Small intestine (tissue), 7 donors: ENCODE data around the gene LNX1. TPM values are rescaled to one million over a fixed set of nuclear protein-coding genes. Genes with fewer than 3 reads are reported as not detected.

Experiments
- DNase-seq, 2 donors: peaks; one replicate each; pipeline versions ENCODE4 v3.0.0 to v3.0.0-alpha.2; 2013
- FAIRE-seq: peaks from 2 replicates; lab custom pipeline; 2012; peaks lifted over from hg19 to GRCh38; lab: Jason Lieb, UNC
- H3K27ac ChIP-seq, 3 donors: one replicate each; pipeline ENCODE4 v1.5.1; 2013; ENCODE audit warnings: low read length in 2 of 3, mild to moderate bottlenecking in 2 of 3, control low read depth in 1 of 3, inconsistent platforms in 1 of 3, low read depth in 1 of 3, moderate library complexity in 1 of 3
- H3K27me3 ChIP-seq, 3 donors: one replicate each; pipeline ENCODE4 v1.6.1; 2013; ENCODE audit warnings: low read length in 3 of 3, inconsistent platforms in 1 of 3; ENCODE audit not compliant: control insufficient read depth in 3 of 3, insufficient read depth in 3 of 3
- H3K36me3 ChIP-seq, 3 donors: one replicate each; pipeline ENCODE4 v1.6.1; 2013; ENCODE audit warnings: low read length in 3 of 3, inconsistent platforms in 1 of 3, low read depth in 1 of 3, mild to moderate bottlenecking in 1 of 3, moderate library complexity in 1 of 3; ENCODE audit not compliant: control insufficient read depth in 3 of 3, insufficient read depth in 2 of 3
- H3K4me1 ChIP-seq, 3 donors: one replicate each; pipeline ENCODE4 v1.6.1; 2013; ENCODE audit warnings: low read length in 2 of 3, inconsistent platforms in 1 of 3, low read depth in 1 of 3, mild to moderate bottlenecking in 1 of 3, moderate library complexity in 1 of 3; ENCODE audit not compliant: control insufficient read depth in 3 of 3, insufficient read depth in 2 of 3
- H3K4me3 ChIP-seq, 3 donors: one replicate each; pipeline ENCODE4 v1.5.1; 2013; ENCODE audit warnings: low read length in 3 of 3, control low read depth in 1 of 3, inconsistent platforms in 1 of 3, low read depth in 1 of 3, mild to moderate bottlenecking in 1 of 3, moderate library complexity in 1 of 3
- H3K9me3 ChIP-seq, 2 donors: one replicate each; pipeline ENCODE4 v1.6.1; 2013; ENCODE audit warnings: low read depth in 1 of 2, low read length in 1 of 2; ENCODE audit not compliant: control insufficient read depth in 2 of 2, insufficient read depth in 1 of 2
- WGBS, 3 donors: extraction: QIAGEN DNeasy Blood & Tissue Kit; methylation state at CpG; one replicate each; pipeline ENCODE4 v1.1.7; 2013; 5-methylcytosine and 5-hydroxymethylcytosine counted together
- polyA plus RNA-seq, 4 donors: library from polyadenylated mRNA; stranded (reverse) in 3 of 4; unstranded in 1 of 4; fragments of 200-250 nt in 3 of 4; fragments of 120-200 nt in 1 of 4; gene quantifications; one replicate each; pipeline versions ENCODE4 v1.2.1 to v1.2.3, GENCODE V29; 2013
- donor health status: healthy with polysubstance abuse.
- donor health status: control.
- donor health status: control.
- donor health status: Bipolar disorder and iron deficiency.
- donor health status: healthy.

Gene LNX1
- polyA plus RNA-seq, 4 donors = 6.4 to 13.7 (median 9.1) TPM

DNA sequence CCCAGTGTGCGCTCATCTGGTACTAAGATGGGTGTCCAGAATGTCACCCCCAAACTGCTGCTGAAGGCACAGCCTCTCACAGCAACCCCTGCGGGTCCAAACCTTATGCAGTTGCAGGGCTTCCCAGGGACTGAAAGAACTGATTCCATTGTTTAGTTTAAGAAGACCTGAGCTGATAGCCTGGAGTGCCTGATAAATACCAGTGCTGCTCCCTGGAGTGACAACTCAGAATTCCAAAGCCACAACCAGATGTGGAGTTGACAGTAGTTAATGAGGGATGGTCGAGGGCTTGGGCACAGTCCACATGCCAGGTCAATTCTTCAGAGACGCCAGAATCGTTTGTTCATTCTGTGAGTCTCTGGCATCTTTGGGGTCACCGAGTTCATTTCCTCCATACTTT is 71.2 kb downstream of the LNX1 start:
- Histone ChIP-seq H3K36me3 (no peaks in the 10 kb centered on the region), H3K27me3 (no peaks in the 10 kb centered on the region), H3K9me3 (no peaks in the 10 kb centered on the region), H3K4me3 (no peak overlapping the region), H3K27ac (no peak overlapping the region), H3K4me1 (no peaks in the 10 kb centered on the region)
- FAIRE-seq = no peak
- WGBS, 3 donors = 66 to 74% (median 69%) methylated on average over 6 of the region's 6 CpGs
- no peak for DNase-seq

DNA sequence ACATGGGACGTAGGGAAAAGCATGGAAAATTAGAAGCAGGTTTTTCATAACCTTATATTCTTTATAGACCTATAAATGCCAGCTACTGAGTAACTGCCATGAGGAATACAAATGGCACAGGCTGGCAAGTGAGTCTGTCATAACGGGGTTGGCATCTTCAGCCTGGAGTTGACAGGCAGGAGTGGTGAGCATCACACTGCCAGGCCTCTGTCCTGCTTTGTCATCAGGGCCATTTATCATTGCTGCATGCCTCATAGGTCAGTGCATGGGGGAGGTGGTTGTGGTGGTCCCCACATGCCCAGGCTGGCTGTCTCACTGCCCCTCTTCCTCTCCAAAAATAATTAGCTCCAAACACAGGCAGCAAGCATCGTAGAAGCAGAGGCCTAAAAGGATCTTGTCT is 72.5 kb downstream of the LNX1 start:
- H3K9me3 ChIP-seq = no peaks in the 10 kb centered on the region
- no peak overlapping the region for H3K27ac ChIP-seq
- H3K27me3 ChIP-seq = no peaks in the 10 kb centered on the region
- no peak overlapping the region for H3K4me3 ChIP-seq
- DNase-seq (no peak), FAIRE-seq (no peak)
- no peaks in the 10 kb centered on the region for H3K36me3 ChIP-seq
- WGBS, 3 donors = 80 to 91% (median 87%) methylated on average over 3 of the region's 3 CpGs
- no peaks in the 10 kb centered on the region for H3K4me1 ChIP-seq

DNA sequence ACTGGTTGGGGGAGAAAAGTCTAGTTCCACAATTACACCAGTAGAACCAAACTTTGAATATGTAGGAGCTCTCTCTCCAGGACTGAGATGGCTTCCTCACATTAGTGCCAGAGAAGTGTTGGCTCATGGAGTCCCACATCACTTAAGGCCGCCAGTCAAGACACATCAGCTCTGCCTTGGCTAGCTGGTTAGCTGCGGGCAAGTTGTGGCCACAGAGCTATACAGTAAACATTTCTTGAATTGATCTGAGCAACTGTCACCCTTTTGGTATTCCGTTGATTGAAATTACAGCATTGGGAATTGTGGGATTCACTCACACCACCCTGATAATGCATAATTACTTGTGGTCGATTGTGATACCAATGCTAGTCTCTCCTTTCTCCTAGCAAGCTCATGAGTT is 76.2 kb downstream of the LNX1 start:
- Histone ChIP-seq H3K36me3 (peaks cover 0 to 3% (median 0%) of the 10 kb centered on the region in 3 donors), H3K9me3 (no peaks in the 10 kb centered on the region), H3K27me3 (no peaks in the 10 kb centered on the region), H3K4me1 (no peaks in the 10 kb centered on the region), H3K4me3 (no peak overlapping the region), H3K27ac (no peak overlapping the region)
- WGBS, 3 donors = 92 to 94% (median 93%) methylated on average over 4 of the region's 4 CpGs
- no peak for DNase-seq
- FAIRE-seq = no peak

DNA sequence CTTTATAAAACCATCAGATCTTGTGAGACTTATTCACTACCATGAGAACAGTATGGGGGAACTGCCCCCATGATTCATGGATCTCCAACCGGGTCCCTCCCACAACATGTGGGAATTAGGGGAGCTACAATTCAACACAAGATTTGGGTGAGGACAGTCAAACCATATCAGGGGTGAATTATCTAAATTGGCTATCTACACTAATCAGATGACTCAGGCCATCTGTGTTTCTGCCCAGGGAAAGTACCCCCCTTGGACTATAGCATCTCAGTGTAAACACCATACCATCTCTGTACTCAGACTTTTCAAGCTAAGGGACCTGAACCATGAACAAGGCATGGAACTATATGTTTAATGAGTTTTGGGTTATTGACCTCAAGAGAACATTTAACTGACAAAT is 76.8 kb downstream of the LNX1 start:
- DNase-seq = no peak
- Histone ChIP-seq H3K9me3 (no peaks in the 10 kb centered on the region), H3K4me1 (no peaks in the 10 kb centered on the region), H3K27me3 (no peaks in the 10 kb centered on the region), H3K36me3 (peaks cover 0 to 3% (median 0%) of the 10 kb centered on the region in 3 donors), H3K4me3 (no peak overlapping the region), H3K27ac (no peak overlapping the region)
- no peak for FAIRE-seq
- WGBS, 3 donors = 0% methylated on average over 1 of the region's 1 CpG

DNA sequence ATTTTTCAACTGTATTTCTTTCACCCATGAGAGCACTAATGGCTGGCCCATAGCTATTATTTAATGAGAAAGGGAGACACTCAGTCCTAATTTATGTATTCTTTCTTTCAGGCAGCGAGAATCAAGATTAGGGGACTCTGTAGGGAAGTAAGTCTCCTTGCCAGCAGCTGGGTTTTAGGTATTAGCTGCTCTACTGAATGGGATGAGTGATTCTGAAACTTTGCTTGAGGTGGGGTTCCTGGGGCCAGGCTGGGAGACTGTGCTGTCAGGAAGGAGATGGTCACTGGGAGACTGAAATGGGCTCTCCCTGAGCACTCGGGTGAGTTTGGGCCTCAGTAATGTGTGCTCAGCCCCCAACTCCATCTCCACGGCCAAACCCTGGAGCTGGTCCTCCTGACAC is 78.7 kb downstream of the LNX1 start:
- no peak for FAIRE-seq

DNA sequence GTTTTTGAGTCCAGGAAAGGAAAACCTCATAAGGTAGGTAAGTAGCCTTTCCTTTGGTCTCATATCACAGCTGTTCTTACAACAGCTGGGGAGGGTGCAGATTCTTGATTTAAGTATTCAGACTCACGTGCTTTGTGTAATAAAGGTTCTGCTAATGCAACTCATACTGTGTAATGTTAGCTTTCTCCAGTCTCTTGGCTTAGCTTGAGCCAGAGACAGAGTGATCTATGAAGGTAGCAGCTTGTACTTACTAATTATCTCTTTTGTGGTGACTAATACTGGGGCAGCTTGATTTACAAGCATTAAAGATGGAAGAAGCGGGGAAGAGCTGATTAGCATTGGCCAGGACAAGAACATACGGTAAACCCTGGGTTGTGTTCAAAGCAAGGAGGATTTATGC is 80.3 kb downstream of the LNX1 start:
- 22 to 35% (median 29%) methylated on average over 3 of the region's 3 CpGs for WGBS, 3 donors
- Histone ChIP-seq H3K4me1 (no peaks in the 10 kb centered on the region), H3K9me3 (no peaks in the 10 kb centered on the region), H3K27ac (no peak overlapping the region), H3K4me3 (no peak overlapping the region), H3K36me3 (peaks cover 0 to 10% (median 3%) of the 10 kb centered on the region in 3 donors), H3K27me3 (no peaks in the 10 kb centered on the region)
- no peak for FAIRE-seq
- DNase-seq = no peak

More for the DNA sequence above, 78.7 kb downstream of the LNX1 start:
- H3K4me1 ChIP-seq = no peaks in the 10 kb centered on the region
- H3K36me3 ChIP-seq = peaks cover 0 to 7% (median 0%) of the 10 kb centered on the region in 3 donors
- H3K4me3 ChIP-seq = no peak overlapping the region
- H3K27me3 ChIP-seq = no peaks in the 10 kb centered on the region
- no peak for DNase-seq
- no peak overlapping the region for H3K27ac ChIP-seq
- no peaks in the 10 kb centered on the region for H3K9me3 ChIP-seq
- 25 to 33% (median 30%) methylated on average over 3 of the region's 3 CpGs for WGBS, 3 donors

DNA sequence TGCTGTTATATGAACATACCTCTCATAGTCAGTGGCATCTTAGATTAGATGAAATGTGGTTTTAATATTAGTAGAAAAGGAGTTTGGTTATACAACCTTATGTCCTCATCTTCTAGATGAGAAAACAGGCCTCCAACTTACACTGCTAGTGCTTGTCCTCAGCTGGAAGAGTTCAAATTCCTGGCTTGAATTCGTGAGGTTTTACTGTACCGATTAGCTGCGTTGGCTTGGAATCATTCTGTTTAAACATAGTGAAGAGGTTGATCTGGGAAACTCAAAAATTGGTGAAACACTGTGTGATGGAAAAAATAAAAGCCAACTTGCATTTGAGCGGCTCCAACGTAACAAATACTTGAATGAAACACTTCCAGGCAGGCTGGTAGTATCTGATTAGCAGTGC is 81.0 kb downstream of the LNX1 start:
- DNase-seq (no peak), FAIRE-seq (no peak)
- Histone ChIP-seq H3K27ac (no peak overlapping the region), H3K27me3 (no peaks in the 10 kb centered on the region), H3K36me3 (peaks cover 0 to 12% (median 7%) of the 10 kb centered on the region in 3 donors), H3K9me3 (no peaks in the 10 kb centered on the region), H3K4me3 (no peak overlapping the region), H3K4me1 (no peaks in the 10 kb centered on the region)
- 23 to 32% (median 30%) methylated on average over 5 of the region's 5 CpGs for WGBS, 3 donors

DNA sequence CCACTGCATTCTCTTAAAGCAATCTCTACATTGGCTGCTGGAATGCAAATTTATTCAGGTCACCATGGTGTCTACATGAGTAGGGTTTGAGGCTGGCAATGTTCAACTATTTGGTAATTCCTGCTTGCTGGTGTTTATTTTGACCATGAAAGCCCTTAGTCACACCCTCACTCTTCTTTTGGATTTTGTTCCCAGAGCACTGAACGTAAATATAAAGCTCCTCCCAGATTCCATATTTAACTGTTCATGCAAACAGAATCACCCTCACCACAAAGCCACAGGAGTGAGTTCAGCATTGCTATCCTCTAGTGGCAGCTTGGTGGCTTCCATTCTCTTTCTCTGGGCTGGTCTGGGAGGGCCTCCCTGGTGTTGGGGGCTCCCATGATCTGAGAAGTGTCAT is 82.8 kb downstream of the LNX1 start:
- Histone ChIP-seq H3K27ac (no peak overlapping the region), H3K4me3 (no peak overlapping the region), H3K36me3 (peaks cover 0 to 14% (median 9%) of the 10 kb centered on the region in 3 donors), H3K4me1 (no peaks in the 10 kb centered on the region), H3K9me3 (no peaks in the 10 kb centered on the region), H3K27me3 (no peaks in the 10 kb centered on the region)
- FAIRE-seq = no peak
- DNase-seq = no peak
- 49 to 64% (median 55%) methylated on average over 1 of the region's 1 CpG for WGBS, 3 donors

DNA sequence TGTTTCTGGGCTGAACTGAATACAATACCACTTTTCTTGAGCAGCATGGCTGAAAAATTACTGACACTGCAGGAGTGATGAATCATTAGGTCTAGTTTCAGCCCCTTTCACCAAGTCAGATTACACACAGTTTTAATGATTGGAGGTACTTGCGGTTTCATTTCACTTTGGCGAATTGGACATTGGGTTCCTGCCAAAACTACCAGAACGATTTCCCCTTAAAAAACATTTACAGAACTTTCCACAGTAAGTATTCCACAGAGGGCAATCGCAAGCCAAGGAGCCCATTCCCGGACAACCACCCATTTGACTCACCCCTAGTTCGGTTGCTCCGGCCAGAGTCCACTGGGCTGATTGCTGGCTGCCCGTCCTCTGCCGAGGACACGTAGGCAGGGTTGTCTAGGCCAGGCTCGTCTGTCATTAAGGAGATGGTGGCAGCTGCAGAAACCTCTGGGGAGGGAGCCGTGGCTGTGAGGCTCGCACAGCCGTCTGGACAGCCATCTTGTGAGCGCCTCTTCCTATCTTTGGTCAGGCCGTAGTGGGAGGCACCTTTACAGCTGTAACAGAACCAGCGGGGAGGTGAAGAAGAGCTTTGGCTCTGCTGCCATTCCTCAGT is 83.5 kb downstream of the LNX1 start:
- DNase-seq = peak in 1 of 2 donors; percentile 25
- H3K4me3 ChIP-seq = no peak overlapping the region
- no peak for FAIRE-seq
- H3K27ac ChIP-seq = peak overlapping the region in 1 of 3 donors; percentile 22
- 81 to 82% (median 81%) methylated on average over 17 of the region's 17 CpGs for WGBS, 3 donors
- peaks cover 0 to 13% (median 9%) of the 10 kb centered on the region in 3 donors for H3K36me3 ChIP-seq
- H3K4me1 ChIP-seq = no peaks in the 10 kb centered on the region
- no peaks in the 10 kb centered on the region for H3K27me3 ChIP-seq
- no peaks in the 10 kb centered on the region for H3K9me3 ChIP-seq
